ENCODE measurements around the gene SYCE1L.

- TF ChIP-seq POLR2AphosphoS5 (IDR thresholded peaks at IDR 0.05; ENCODE audit: borderline replicate concordance, low read depth, low read length) (no peak), EZH2 (IDR thresholded peaks at IDR 0.05) (no peak), FOXP2 (optimal IDR thresholded peaks at IDR 0.05; ENCODE audit: control extremely low read depth, extremely low read length, insufficient read depth) (no peak)
Measured at GRCh38 chr16:77157346-77158058, 41.7 kb upstream of the SYCE1L start.

Measured in SK-N-MC (cell line).